HG03521 (cell line): ENCODE results near the gene IL17RD.
"Not testable (repeated sequence)": the region's sequence is repeated elsewhere in the genome, so short reads cannot be mapped to it uniquely, and the experiment has no call there.

Experiments
- ATAC-seq: cut with Tn5 transposase; IDR thresholded peaks from one replicate; pipeline ENCODE4 v1.9.1; 2021; ENCODE audit warnings: mild to moderate bottlenecking, moderate library complexity; ENCODE audit not compliant: unreplicated experiment

The IL17RD gene

GRCh38 chr3:57097536-57097935 is 67.6 kb downstream of the IL17RD start:
- ATAC-seq: no peak

DNA sequence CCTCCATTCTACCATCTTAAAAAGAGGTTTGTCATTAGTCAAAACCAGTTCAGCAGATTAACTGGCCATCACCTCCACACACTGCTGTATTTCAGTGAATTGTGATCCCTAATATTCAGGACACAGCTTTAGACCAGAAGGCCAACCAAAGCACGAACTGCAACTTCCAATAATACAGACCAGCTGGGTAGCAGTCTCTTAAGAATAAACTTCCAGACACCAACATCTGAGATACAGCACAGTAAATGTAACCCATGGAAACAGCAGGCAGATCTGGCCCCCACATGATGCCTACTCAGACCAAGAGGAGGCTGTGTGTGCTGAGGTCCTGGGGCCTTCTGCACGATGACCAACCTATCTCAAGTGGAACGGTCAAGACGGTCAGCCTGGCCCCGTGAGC is 69.8 kb downstream of the IL17RD start:
- ATAC-seq: no peak

DNA sequence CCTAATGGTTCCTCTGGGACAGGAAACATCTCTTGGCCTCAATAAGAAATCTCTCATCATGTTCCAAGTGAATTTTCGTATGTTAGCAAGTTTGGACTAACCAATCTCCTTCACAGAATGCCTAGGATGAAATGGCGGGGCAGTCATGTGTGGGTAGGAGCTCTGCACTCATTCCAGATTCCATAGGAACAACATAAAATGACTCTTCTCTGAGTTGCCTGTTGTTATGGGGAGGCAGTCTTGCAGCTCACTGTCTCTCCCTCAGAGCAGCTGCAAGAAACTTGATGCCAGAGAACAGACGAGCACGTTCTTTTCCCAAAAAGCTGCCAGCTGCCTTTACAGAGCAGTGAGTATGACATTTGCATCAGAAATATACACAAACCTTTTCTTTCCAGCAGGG is 70.6 kb downstream of the IL17RD start:
- ATAC-seq: no peak

DNA sequence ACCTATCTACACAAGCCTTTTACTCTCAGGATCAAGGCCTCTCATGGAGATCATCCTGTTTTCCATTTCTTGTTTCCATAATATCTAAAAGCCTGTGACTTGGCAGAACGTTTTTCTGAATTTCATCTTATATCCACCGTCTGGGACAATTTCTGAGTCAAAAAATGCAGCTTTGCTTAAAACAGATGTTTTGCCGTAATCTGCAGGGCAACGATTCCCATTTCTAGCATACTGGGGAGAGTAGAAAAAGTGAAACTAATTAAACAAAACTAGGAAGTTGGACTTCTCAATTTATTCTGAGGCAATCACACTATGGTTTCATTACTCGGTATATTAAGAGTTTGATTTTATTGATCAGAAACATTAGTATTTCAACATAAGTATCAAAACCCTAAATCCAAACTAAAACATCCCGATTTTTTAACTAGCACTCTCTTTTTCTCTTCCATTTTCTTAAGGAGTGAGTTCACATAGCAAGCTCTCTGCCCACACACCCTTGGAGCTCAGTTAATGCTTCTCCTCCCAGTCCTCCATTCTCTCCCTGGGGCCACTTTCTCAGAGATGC is 71.1 kb downstream of the IL17RD start:
- ATAC-seq: no peak

- ATAC-seq: no peak
These were observed 71.7 kb downstream of the IL17RD start for GRCh38 chr3:57093489-57093888.

GRCh38 chr3:57091521-57092273 is 73.5 kb downstream of the IL17RD start:
- ATAC-seq: no peak

DNA sequence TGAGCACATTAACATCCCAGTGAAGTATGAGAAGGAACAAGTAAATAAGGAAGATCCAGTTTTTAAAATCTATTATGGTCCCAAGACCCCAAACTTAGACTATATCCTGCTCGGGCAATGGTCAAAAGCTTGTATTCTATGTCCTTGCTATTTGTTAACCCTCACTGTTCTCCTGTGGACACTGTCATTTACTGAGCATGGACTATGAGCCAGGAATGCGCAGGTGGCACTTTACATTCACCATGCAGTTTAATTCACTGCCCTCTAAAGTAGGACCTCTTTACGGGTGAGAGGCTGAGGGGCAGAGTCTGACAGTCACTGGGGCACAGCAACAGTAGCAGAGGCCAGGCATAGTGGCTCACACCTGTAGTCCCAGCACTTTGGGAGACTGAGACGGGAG is 76.1 kb downstream of the IL17RD start:
- ATAC-seq: no peak

DNA sequence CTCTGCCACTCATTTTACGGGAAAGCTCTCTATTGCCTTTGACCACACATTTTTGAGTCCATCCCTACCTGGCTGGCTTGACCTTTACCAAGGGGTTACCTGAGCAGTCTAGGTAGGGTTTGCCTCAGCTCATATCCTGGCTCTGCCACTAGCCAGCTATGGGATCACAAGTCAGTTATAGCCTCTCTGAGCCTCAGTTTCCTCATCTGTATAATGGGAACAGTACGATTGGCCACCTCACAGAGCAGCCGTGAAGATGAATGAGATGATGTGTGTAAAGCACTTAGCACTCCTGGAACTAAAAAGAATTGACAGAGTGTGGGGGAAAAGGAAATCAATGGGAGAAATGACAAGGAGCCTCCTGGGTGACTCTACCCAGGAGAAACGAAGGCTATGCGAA is 76.7 kb downstream of the IL17RD start:
- ATAC-seq: no peak

DNA sequence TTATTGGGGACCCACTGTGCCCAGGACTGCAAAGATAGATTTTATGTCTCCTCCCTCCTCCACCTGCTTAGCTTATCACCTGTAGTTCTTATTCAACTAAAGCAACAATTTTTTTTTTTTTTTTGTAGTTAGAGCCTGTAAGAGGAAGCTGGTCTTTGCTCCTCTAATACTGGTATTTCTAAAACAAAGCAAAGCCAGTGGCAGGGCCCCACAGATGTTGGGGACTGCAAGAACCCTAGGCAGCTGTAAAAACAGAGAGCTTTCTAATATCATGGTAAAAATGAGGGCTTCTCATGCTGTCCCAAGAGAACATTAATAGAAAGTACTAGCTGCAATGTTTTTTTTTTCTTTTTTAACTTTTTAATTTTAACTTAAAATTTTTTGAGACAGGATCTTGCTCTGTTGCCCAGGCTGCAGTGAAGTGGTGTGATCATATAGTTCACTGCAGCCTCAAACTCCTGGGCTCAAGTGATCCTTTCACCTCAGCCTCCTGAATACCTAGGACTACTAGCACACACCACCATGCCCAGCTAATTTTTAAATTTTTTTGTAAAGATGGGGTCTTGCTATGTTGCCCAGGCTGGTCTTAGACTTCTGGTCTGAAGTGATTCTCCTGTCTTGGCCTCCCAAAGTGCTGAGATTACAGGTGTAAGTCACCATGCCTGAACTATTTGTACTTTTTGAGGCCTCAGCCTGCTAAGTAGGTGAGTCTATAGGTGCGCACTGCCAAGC is 77.6 kb downstream of the IL17RD start:
- no peak for ATAC-seq

GRCh38 chr3:57086201-57086600 is 79.0 kb downstream of the IL17RD start:
- no peak for ATAC-seq

- no peak for ATAC-seq
These were observed 79.9 kb downstream of the IL17RD start for GRCh38 chr3:57085211-57085610.

DNA sequence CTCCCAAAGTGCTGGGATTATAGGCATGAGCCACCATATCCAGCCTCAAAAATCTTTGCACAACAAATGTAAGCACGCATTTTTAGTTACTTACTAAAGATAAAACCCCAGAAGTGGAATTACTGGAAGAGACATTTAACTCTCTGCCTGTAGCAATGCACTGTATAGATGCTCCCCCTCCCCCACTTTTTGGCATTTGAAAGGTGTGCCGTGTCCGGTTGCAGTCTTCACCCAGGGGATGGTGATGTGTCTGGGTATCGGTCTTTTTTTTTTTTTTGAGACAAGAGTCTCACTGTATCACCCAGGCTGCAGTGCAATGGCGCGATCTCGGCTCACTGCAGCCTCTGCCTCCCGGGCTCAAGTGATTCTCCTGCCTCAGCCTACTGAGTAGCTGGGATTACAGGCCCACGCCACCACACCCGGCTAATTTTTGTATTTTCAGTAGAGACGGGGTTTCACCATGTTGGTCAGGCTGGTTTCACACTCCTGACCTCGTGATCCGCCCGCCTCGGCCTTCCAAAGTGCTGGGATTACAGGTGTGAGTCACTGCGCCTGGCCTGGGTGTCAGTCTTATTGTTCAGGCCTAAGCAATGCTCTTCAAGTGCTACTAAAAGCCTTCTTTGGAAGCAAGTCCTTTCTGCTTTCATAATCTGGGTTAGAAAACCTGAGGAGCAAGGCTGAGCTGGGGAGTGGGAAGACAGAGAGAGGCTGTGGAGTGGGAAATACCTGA is 81.7 kb downstream of the IL17RD start:
- ATAC-seq: not testable (repeated sequence)

GRCh38 chr3:57082481-57082880 is 82.7 kb downstream of the IL17RD start:
- no peak for ATAC-seq

DNA sequence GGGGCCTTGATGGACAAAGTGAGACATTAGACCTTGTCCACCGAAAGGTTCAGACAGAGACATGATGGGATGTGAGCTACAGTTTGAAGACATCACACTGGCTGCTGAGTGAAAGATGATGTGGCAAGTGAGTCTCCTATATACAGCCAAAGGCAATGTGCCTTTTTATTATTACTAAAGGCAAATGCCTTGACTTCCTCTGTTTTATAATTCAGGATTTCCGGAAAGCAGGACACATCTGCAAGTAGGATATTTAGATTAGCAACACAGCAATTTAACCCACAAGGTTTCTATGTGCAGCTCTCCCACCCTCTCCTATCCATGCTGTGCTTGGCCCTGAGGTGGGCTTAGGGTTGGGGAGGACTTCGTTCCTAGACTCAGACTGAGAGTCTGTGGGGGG is 84.0 kb downstream of the IL17RD start:
- no peak for ATAC-seq

DNA sequence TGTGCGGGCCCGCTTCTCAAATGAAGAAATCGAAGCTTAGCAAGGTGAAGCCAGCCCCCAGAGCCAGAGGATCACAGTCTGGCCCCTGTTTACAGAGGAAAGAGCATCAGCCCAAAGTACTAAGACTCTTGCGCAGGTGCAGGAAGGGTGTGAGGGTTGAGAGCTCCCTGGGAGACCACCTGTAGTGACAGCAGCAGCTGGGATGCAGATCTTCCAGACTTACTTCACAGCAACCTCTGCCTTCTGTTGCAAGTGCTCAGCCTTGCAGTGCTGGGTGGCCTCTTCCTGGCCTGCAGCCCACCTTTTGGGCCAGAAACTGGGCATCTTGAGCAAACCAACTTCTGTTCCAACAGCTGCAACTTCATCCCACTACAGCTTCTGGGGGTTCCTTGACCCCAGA is 85.0 kb downstream of the IL17RD start:
- no peak for ATAC-seq

DNA sequence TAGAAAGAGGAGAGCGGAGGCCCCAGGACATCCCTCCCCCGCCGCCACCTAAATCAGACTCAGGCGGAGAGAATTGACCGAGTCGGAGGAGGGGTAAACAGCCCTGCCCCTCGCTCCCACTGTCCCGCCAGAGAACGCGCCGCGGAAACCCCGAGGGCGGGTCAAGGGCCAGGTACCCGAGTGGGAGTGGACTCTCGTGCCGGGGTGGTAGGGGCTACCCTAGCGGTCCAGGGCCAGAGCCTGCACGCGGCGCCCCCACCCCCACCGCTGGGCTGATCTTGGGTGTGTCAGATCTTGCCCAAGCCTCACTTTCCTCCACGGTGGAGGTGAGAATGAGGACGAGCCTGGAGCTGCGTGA is 85.7 kb downstream of the IL17RD start:
- no peak for ATAC-seq

DNA sequence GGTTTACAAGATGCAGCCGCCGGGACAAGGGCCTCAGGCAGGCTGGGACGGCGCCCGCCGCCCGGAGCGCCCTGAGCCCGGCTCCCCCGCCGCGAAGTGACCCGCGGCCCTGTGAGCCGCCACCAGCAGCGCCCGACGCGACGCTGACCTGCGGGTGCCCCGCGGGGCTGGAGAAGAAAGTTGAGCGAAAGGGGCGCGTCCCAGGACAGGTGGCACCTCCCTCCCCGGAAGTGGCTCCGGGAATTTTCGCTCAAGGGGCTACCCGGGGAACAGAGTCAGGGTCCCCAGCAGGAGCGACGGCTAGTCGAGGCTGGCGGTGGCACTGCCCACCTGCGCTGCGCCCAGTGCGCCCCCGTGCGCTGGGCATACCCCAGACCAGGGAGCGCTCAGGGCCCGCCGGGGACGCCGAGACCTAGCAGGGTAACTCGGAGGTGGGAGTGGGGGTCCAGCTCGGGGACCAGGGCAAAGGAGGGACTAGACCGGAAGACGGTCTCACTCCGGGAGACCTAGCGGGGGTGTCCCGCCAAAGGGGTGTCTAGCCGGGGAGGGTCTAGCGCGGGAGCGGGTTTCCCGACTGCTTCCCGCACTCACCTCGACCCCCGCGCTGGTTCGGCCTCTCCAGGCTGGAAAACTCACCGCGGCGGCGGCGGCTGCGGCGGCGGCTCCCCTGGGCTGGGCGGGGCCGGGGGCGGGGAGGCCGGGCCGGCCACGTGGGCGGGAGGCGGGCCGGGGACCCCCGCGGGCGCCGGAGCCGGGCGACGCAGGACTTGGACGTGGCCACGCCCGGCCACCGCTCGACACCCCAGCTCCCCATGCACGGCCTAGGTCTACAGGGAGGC is 86.3 kb downstream of the IL17RD start:
- ATAC-seq: no peak

DNA sequence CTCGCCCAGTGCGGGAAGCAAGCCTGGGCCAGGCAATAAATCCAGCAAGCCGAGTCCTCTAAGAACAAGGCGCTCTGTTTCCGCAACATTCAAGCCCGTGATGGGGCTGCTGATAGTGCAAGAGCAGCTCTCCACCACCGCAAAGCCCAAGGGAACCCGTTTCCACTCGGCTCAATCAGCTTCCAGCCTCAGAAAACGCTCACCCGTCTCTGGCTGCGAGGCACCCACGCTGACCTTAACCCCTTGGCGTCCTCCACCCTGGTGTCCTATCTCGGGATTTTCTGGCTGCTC is 86.9 kb downstream of the IL17RD start:
- no peak for ATAC-seq

- ATAC-seq: no peak
These were observed 87.4 kb downstream of the IL17RD start for GRCh38 chr3:57077630-57078343.

- no peak for ATAC-seq
These were observed 88.7 kb downstream of the IL17RD start for GRCh38 chr3:57076422-57076951.
